Keratinocyte (primary cell): ENCODE results near the gene ADAM29. TPM values are rescaled to one million over a fixed set of nuclear protein-coding genes. Genes with fewer than 3 reads are reported as not detected.
"Not testable (repeated sequence)": the region's sequence is repeated elsewhere in the genome, so short reads cannot be mapped to it uniquely, and the experiment has no call there.

Experiments
- DNase-seq: peaks from one replicate; pipeline ENCODE4 v3.0.0-alpha.2; 2011; ENCODE audit warnings: low read depth, missing footprints, low spot score
- FAIRE-seq: peaks from 2 replicates; lab custom pipeline; 2011; peaks lifted over from hg19 to GRCh38; lab: Jason Lieb, UNC
- H2AFZ ChIP-seq: 2 replicates; pipeline ENCODE4 v1.6.0; 2012; ENCODE audit warnings: low read length, control low read depth, inconsistent platforms; ENCODE audit not compliant: control insufficient read depth
- H3K27ac ChIP-seq: 2 replicates; pipeline ENCODE4 v1.5.1; 2011; ENCODE audit warnings: low read length; ENCODE audit not compliant: control insufficient read depth, insufficient read depth
- H3K27me3 ChIP-seq: 3 replicates; pipeline ENCODE4 v1.6.0; 2011; ENCODE audit warnings: low read length; ENCODE audit not compliant: control insufficient read depth, insufficient read depth; ENCODE audit errors: extremely low read depth
- H3K36me3 ChIP-seq, 2 experiments: 2 replicates in 1 of 2; 3 replicates in 1 of 2; pipeline ENCODE4 v1.5.1; 2011; ENCODE audit warnings: low read length in 2 of 2, mild to moderate bottlenecking in 1 of 2; ENCODE audit not compliant: control insufficient read depth in 2 of 2, insufficient read depth in 2 of 2; ENCODE audit errors: extremely low read depth in 1 of 2
- H3K4me1 ChIP-seq: 3 replicates; pipeline ENCODE4 v1.5.1; 2011; ENCODE audit warnings: low read length; ENCODE audit not compliant: control insufficient read depth, insufficient read depth; ENCODE audit errors: extremely low read depth
- H3K4me2 ChIP-seq: 3 replicates; pipeline ENCODE4 v1.6.0; 2011; ENCODE audit warnings: low read depth, low read length; ENCODE audit not compliant: control insufficient read depth, insufficient read depth; ENCODE audit errors: extremely low read depth
- H3K4me3 ChIP-seq, 3 experiments: fragments of 200-600 bp in 1 of 3; sonication (generic) in 1 of 3; 2 replicates in 2 of 3; 3 replicates in 1 of 3; pipeline ENCODE4 v1.5.1; 2011 to 2016; ENCODE audit warnings: low read length in 3 of 3, mild to moderate bottlenecking in 3 of 3, control low read depth in 2 of 3, inconsistent platforms in 1 of 3, low read depth in 1 of 3, mixed read lengths in 1 of 3, mixed run types in 1 of 3, moderate library complexity in 1 of 3; ENCODE audit not compliant: control insufficient read depth in 2 of 3, insufficient read depth in 2 of 3; ENCODE audit errors: extremely low read depth in 1 of 3
- H3K79me2 ChIP-seq: 2 replicates; pipeline ENCODE4 v1.6.0; 2012; ENCODE audit warnings: low read length; ENCODE audit not compliant: control insufficient read depth, insufficient read depth
- H3K9ac ChIP-seq: 3 replicates; pipeline ENCODE4 v1.6.0; 2011; ENCODE audit warnings: low read length; ENCODE audit not compliant: control insufficient read depth, insufficient read depth; ENCODE audit errors: extremely low read depth
- H3K9me1 ChIP-seq: 3 replicates; pipeline ENCODE4 v1.6.0; 2011; ENCODE audit warnings: low read length; ENCODE audit not compliant: control insufficient read depth, insufficient read depth; ENCODE audit errors: extremely low read depth
- H3K9me3 ChIP-seq: 2 replicates; pipeline ENCODE4 v1.5.1; 2012; ENCODE audit warnings: low read depth, low read length; ENCODE audit not compliant: control insufficient read depth
- H4K20me1 ChIP-seq: 3 replicates; pipeline ENCODE4 v1.6.0; 2011; ENCODE audit warnings: low read length; ENCODE audit not compliant: control insufficient read depth, insufficient read depth; ENCODE audit errors: extremely low read depth
- EZH2 ChIP-seq: IDR thresholded peaks from one replicate; pipeline ENCODE4 v1.6.1; 2012; ENCODE audit warnings: inconsistent platforms, mild to moderate bottlenecking, low read length, moderate library complexity
- dilution Hi-C: fragments of 300-500 bp; cut with MboI; formaldehyde crosslinking; loops from one replicate; pipeline ENCODE4 v1.7.0; 2020; ENCODE audit warnings: low sequenced_read_pairs; ENCODE audit not compliant: extremely low pct_ligation_motif_present
- polyA plus RNA-seq, 5 experiments: library from polyadenylated mRNA; depleted of rRNA in 3 of 5; stranded (reverse) in 3 of 5; stranded (forward) in 1 of 5; unstranded in 1 of 5; fragments of >200 nt; gene quantifications; 1 replicate in 1 of 5; 2 replicates in 3 of 5; 3 replicates in 1 of 5; pipeline versions ENCODE4 v1.2.1 to v1.2.3, GENCODE V29; 2011 to 2012; ENCODE audit warnings: missing spikeins in 2 of 5, low read depth in 1 of 5, low replicate concordance in 1 of 5
- TF ChIP-seq, protein P1 (sequence below), 3 experiments: IDR thresholded peaks in 1 of 3; conservative IDR thresholded peaks in 1 of 3; optimal IDR thresholded peaks in 1 of 3; 2 replicates in 2 of 3; 3 replicates in 1 of 3; pipeline versions ENCODE3 to v1.5.1; 2011; ENCODE audit warnings: low read length in 3 of 3, mild to moderate bottlenecking in 3 of 3, moderate library complexity in 2 of 3, control low read depth in 1 of 3, inconsistent platforms in 1 of 3; ENCODE audit not compliant: insufficient read depth in 2 of 3; ENCODE audit errors: extremely low read depth in 1 of 3

ADAM29 gene
- polyA plus RNA-seq, 1 donor (not counting 4 experiments of a cell fraction or from before 2014, with no cell fraction given), result not detected

DNA sequence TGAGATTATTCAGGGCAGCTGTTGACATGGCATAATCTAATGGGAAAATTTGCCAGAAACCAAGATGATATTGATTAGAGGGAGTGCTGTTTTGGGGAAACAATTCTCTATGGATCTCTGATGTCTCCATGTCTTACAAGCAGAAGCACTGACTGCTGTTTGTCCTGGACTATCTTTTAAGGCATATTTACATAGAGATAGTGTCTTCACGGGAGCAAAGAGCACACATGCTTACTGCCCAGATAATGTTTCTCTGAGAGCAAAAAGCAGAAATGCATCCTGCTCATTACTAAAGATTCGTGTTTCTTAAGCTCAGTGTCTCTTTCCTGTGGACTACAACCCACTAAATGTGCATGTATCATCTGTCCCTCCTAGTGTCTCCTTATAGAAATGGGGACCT is 47.8 kb upstream of the ADAM29 start:
- Histone ChIP-seq H3K9me3 (no peaks in the 10 kb centered on the region), H3K4me2 (no peak overlapping the region), H3K4me1 (no peaks in the 10 kb centered on the region), H3K4me3 (no peak overlapping the region), H3K27me3 (no peaks in the 10 kb centered on the region), H3K27ac (no peak overlapping the region), H2AFZ (no peak overlapping the region), H3K9me1 (no peaks in the 10 kb centered on the region), H3K36me3 (no peaks in the 10 kb centered on the region), H3K9ac (no peak overlapping the region), H4K20me1 (no peaks in the 10 kb centered on the region), H3K79me2 (no peaks in the 10 kb centered on the region)
- DNase-seq (no peak), FAIRE-seq (no peak)
- dilution Hi-C loops, result no loop called here
- TF ChIP-seq, protein P1, sequence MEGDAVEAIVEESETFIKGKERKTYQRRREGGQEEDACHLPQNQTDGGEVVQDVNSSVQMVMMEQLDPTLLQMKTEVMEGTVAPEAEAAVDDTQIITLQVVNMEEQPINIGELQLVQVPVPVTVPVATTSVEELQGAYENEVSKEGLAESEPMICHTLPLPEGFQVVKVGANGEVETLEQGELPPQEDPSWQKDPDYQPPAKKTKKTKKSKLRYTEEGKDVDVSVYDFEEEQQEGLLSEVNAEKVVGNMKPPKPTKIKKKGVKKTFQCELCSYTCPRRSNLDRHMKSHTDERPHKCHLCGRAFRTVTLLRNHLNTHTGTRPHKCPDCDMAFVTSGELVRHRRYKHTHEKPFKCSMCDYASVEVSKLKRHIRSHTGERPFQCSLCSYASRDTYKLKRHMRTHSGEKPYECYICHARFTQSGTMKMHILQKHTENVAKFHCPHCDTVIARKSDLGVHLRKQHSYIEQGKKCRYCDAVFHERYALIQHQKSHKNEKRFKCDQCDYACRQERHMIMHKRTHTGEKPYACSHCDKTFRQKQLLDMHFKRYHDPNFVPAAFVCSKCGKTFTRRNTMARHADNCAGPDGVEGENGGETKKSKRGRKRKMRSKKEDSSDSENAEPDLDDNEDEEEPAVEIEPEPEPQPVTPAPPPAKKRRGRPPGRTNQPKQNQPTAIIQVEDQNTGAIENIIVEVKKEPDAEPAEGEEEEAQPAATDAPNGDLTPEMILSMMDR (optimal IDR thresholded peaks at IDR 0.05 in 1 of 3, IDR thresholded peaks at IDR 0.05 in 1 of 3, conservative IDR thresholded peaks at IDR 0.05 in 1 of 3; ENCODE audit: extremely low read depth in 1 of 3, insufficient read depth in 2 of 3, low read length in 3 of 3), result no peak
- no peak for TF ChIP-seq EZH2

DNA sequence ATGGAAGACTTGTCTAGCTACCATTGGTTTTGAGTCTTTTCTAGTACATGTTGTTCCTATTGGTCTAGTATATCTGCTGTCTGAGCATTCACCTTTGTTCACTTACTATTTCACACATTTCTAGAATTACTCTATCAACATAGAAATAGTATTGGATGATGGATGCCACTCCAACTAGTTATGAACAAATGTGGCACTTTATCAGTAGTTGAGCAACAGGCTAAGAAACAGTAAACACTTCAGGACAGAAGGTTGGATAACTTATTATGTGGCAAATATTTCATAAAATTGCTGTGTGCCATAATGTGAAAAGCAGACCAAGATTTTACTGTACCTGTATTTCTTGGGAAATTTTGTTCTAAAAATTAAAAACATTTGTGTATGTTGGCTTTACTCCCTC is 46.8 kb upstream of the ADAM29 start:
- dilution Hi-C loops, result no loop called here

DNA sequence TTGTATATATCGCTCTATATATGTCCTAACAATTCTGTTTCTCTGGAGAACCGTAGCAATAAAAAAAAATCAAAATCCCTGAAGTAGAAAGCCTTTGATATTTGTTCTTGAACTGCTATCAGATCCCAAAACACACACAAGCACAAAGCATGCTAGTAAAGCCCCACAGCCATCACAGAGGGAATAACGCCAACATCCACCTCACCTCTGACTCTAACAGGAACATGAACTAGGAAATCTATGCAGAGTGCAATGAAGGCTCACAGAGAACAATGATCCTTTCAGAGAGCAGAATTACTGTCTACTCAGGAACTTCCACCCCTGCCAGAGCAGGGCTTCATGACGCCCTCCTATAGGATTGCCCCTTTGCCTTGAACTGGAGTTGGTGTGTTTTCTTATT is 45.0 kb upstream of the ADAM29 start:
- H3K27ac ChIP-seq, H3K4me3 ChIP-seq, H2AFZ ChIP-seq, H3K79me2 ChIP-seq, H3K9ac ChIP-seq, H3K27me3 ChIP-seq, H4K20me1 ChIP-seq, H3K4me2 ChIP-seq, DNase-seq, H3K9me1 ChIP-seq, H3K4me1 ChIP-seq, H3K9me3 ChIP-seq, FAIRE-seq, H3K36me3 ChIP-seq, dilution Hi-C loops: not testable (repeated sequence)

More for the DNA sequence above, 46.8 kb upstream of the ADAM29 start:
- no peak overlapping the region for H3K4me3 ChIP-seq
- no peaks in the 10 kb centered on the region for H3K36me3 ChIP-seq
- no peak for FAIRE-seq
- H3K9ac ChIP-seq, result no peak overlapping the region
- no peak for TF ChIP-seq EZH2
- TF ChIP-seq, protein P1 (optimal IDR thresholded peaks at IDR 0.05 in 1 of 3, IDR thresholded peaks at IDR 0.05 in 1 of 3, conservative IDR thresholded peaks at IDR 0.05 in 1 of 3; ENCODE audit: extremely low read depth in 1 of 3, insufficient read depth in 2 of 3, low read length in 3 of 3), result no peak
- DNase-seq, result no peak
- H3K4me1 ChIP-seq, result no peaks in the 10 kb centered on the region
- no peak overlapping the region for H3K27ac ChIP-seq
- no peaks in the 10 kb centered on the region for H4K20me1 ChIP-seq
- no peaks in the 10 kb centered on the region for H3K9me1 ChIP-seq
- no peaks in the 10 kb centered on the region for H3K9me3 ChIP-seq
- H2AFZ ChIP-seq, result no peak overlapping the region
- no peak overlapping the region for H3K4me2 ChIP-seq
- H3K27me3 ChIP-seq, result no peaks in the 10 kb centered on the region
- no peaks in the 10 kb centered on the region for H3K79me2 ChIP-seq
